Fibroblast of lung (primary cell): Measurements from ENCODE around the gene PCDHB1.
"Not testable (repeated sequence)": the region's sequence is repeated elsewhere in the genome, so short reads cannot be mapped to it uniquely, and the experiment has no call there.

Experiments
- EZH2 ChIP-seq: IDR thresholded peaks from 2 replicates; pipeline ENCODE4 v1.5.1; 2012; ENCODE audit warnings: low read length, control low read depth, mild to moderate bottlenecking; ENCODE audit errors: missing control alignments
- TF ChIP-seq, protein P1 (sequence below), 2 donors: IDR thresholded peaks in 1 of 2; conservative IDR thresholded peaks in 1 of 2; 1 replicate in 1 of 2; 2 replicates in 1 of 2; pipeline ENCODE4 v1.5.1; 2011 to 2012; ENCODE audit warnings: low read length in 2 of 2, control low read depth in 1 of 2, inconsistent platforms in 1 of 2, low read depth in 1 of 2, mild to moderate bottlenecking in 1 of 2

DNA sequence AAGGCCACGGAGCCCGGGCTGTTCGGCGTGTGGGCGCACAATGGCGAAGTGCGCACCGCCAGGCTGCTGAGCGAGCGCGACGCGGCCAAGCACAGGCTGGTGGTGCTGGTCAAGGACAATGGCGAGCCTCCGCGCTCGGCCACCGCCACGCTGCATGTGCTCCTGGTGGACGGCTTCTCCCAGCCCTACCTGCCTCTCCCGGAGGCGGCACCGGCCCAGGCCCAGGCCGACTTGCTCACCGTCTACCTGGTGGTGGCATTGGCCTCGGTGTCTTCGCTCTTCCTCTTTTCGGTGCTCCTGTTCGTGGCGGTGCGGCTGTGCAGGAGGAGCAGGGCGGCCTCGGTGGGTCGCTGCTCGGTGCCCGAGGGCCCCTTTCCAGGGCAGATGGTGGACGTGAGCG is 51.3 kb downstream of the PCDHB1 start:
- TF ChIP-seq, protein P1, sequence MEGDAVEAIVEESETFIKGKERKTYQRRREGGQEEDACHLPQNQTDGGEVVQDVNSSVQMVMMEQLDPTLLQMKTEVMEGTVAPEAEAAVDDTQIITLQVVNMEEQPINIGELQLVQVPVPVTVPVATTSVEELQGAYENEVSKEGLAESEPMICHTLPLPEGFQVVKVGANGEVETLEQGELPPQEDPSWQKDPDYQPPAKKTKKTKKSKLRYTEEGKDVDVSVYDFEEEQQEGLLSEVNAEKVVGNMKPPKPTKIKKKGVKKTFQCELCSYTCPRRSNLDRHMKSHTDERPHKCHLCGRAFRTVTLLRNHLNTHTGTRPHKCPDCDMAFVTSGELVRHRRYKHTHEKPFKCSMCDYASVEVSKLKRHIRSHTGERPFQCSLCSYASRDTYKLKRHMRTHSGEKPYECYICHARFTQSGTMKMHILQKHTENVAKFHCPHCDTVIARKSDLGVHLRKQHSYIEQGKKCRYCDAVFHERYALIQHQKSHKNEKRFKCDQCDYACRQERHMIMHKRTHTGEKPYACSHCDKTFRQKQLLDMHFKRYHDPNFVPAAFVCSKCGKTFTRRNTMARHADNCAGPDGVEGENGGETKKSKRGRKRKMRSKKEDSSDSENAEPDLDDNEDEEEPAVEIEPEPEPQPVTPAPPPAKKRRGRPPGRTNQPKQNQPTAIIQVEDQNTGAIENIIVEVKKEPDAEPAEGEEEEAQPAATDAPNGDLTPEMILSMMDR (conservative IDR thresholded peaks at IDR 0.05 in 1 of 2, IDR thresholded peaks at IDR 0.05 in 1 of 2; ENCODE audit: low read depth in 1 of 2, low read length in 2 of 2): not testable (repeated sequence)
- TF ChIP-seq EZH2: not testable (repeated sequence)
